K562 (cell line): Measurements from ENCODE around the gene ZNHIT1. TPM values are rescaled to one million over a fixed set of nuclear protein-coding genes. Genes with fewer than 3 reads are reported as not detected.
A peak's percentile ranks its signal among the peaks of the same experiment; 100 is the strongest.

Experiments used
- ATAC-seq: fragments of 200-7000 bp; cut with Tn5 transposase; 3 replicates; pipeline ENCODE4 v1.9.1; 2020; ENCODE audit warnings: moderate library complexity
- BruUV-seq: library from RNA; stranded (reverse); fragments of 400-500 nt; replicated peaks from 2 replicates; lab custom pipeline; 2021; lab: Mats Ljungman, UMichigan
- CTCF ChIA-PET: fragments of 300-600 bp; formaldehyde crosslinking; extraction: SDS; loops from one replicate; lab custom pipeline; 2021; ENCODE audit warnings: low intra/inter-chr PET ratio; lab: Yijun Ruan, JAX
- POLR2A ChIA-PET: fragments of 300-600, 350-650 bp; sonication (Branson Sonifier 250); formaldehyde crosslinking; extraction: SDS; loops from one replicate; lab custom pipeline; 2021; ENCODE audit warnings: antibody characterized with exemption, inconsistent platforms; lab: Yijun Ruan, JAX
- DNase-seq, 4 experiments: peaks; one replicate each; pipeline versions ENCODE4 v3.0.0 to v3.0.0-alpha.2; 2011 to 2018; ENCODE audit warnings: low spot score in 3 of 4, mixed read lengths in 3 of 4; ENCODE audit errors: extremely low read depth in 1 of 4
- FAIRE-seq: peaks from 2 replicates; lab custom pipeline; 2011; peaks lifted over from hg19 to GRCh38; lab: Jason Lieb, UNC
- H2AFZ ChIP-seq: 2 replicates; pipeline ENCODE4 v1.6.0; 2011; ENCODE audit warnings: low read depth, low read length, control low read depth, inconsistent platforms
- H3K27ac ChIP-seq: fragments of 200-600 bp; 3 replicates; pipeline ENCODE4 v1.8.0; 2011; ENCODE audit warnings: low read depth, mild to moderate bottlenecking, control low read depth, inconsistent platforms, low read length, moderate library complexity, mixed read lengths; ENCODE audit errors: extremely low read depth
- H3K27me3 ChIP-seq, 2 experiments: fragments of 300-600 bp in 1 of 2; 2 replicates in 1 of 2; 3 replicates in 1 of 2; pipeline versions ENCODE4 v1.6.0 to v1.8.0; 2011; ENCODE audit warnings: inconsistent platforms in 2 of 2, low read length in 2 of 2, mild to moderate bottlenecking in 1 of 2, mixed read lengths in 1 of 2, moderate library complexity in 1 of 2; ENCODE audit not compliant: control insufficient read depth in 2 of 2, insufficient read depth in 2 of 2
- H3K36me3 ChIP-seq: fragments of 300-600 bp; 3 replicates; pipeline ENCODE4 v1.8.0; 2011; ENCODE audit warnings: mild to moderate bottlenecking, low read length, inconsistent platforms; ENCODE audit not compliant: control insufficient read depth, insufficient read depth
- H3K4me1 ChIP-seq, 2 experiments: fragments of 200-600 bp in 1 of 2; replicated peaks in 1 of 2; 2 replicates in 1 of 2; 3 replicates in 1 of 2; pipeline versions ENCODE4 v1.5.1 to v1.8.0; 2011; ENCODE audit warnings: inconsistent platforms in 2 of 2, low read length in 2 of 2, mild to moderate bottlenecking in 1 of 2, mixed read lengths in 1 of 2, moderate library complexity in 1 of 2; ENCODE audit not compliant: control insufficient read depth in 2 of 2, insufficient read depth in 2 of 2
- H3K4me2 ChIP-seq: 2 replicates; pipeline ENCODE4 v1.6.1; 2011; ENCODE audit warnings: low read length, control low read depth, inconsistent platforms, mixed read lengths; ENCODE audit not compliant: insufficient read depth
- H3K4me3 ChIP-seq: fragments of 200-600 bp; sonication (generic), shearing (Covaris generic); 2 replicates; pipeline ENCODE4 v1.5.1; 2016; ENCODE audit warnings: control low read depth, inconsistent platforms
- H3K79me2 ChIP-seq: fragments of 200-600 bp; 3 replicates; pipeline ENCODE4 v1.8.0; 2011; ENCODE audit warnings: low read length, inconsistent platforms; ENCODE audit not compliant: control insufficient read depth, insufficient read depth
- H3K9ac ChIP-seq, 2 experiments: 2 replicates each; pipeline versions ENCODE4 v1.6.0 to v1.6.1; 2011; ENCODE audit warnings: low read depth in 2 of 2, low read length in 2 of 2, control low read depth in 1 of 2, inconsistent platforms in 1 of 2, mild to moderate bottlenecking in 1 of 2, mixed read lengths in 1 of 2; ENCODE audit not compliant: insufficient read depth in 1 of 2
- H3K9me1 ChIP-seq: one replicate; pipeline ENCODE4 v1.6.0; 2011; ENCODE audit warnings: inconsistent platforms, mild to moderate bottlenecking, low read length, moderate library complexity; ENCODE audit not compliant: control insufficient read depth, insufficient read depth
- H3K9me3 ChIP-seq: replicated peaks from 2 replicates; pipeline ENCODE4 v1.5.1; 2011; ENCODE audit warnings: low read depth, low read length, inconsistent platforms; ENCODE audit not compliant: control insufficient read depth, insufficient read depth
- H4K20me1 ChIP-seq: replicated peaks from 2 replicates; pipeline ENCODE4 v1.6.1; 2011; ENCODE audit warnings: low read length, inconsistent platforms, mixed read lengths; ENCODE audit not compliant: control insufficient read depth, insufficient read depth
- ATF1 ChIP-seq, 2 experiments: fragments of 450-650 bp in 1 of 2; IDR thresholded peaks; 2 replicates each; pipeline ENCODE4 v1.6.1; 2016; ENCODE audit warnings: missing compliant biosample characterization in 1 of 2, missing genetic modification characterization in 1 of 2
- CBX1 ChIP-seq: sonication (generic); IDR thresholded peaks from 2 replicates; pipeline ENCODE4 v1.6.1; 2016; ENCODE audit warnings: antibody characterized with exemption, low read depth, mild to moderate bottlenecking
- CHCHD3 ChIP-seq: fragments of 250-450 bp; sonication (Bioruptor Pico); IDR thresholded peaks from 2 replicates; pipeline ENCODE4 v2.1.2; 2022; ENCODE audit warnings: mild to moderate bottlenecking
- CTCF ChIP-seq, 3 experiments: IDR thresholded peaks in 2 of 3; conservative IDR thresholded peaks in 1 of 3; 2 replicates each; pipeline ENCODE4 v1.5.1; 2011 to 2012; ENCODE audit warnings: low read length in 3 of 3, mild to moderate bottlenecking in 3 of 3, control low read depth in 2 of 3, improper control_type of control experiment in 1 of 3, inconsistent platforms in 1 of 3, low read depth in 1 of 3, mixed read lengths in 1 of 3, moderate library complexity in 1 of 3; ENCODE audit not compliant: insufficient read depth in 2 of 3
- E2F3 ChIP-seq: fragments of 250-450 bp; sonication (Bioruptor Pico); IDR thresholded peaks from 2 replicates; pipeline ENCODE4 v1.4.0; 2020; ENCODE audit warnings: mild to moderate bottlenecking
- E2F6 ChIP-seq, 2 experiments: IDR thresholded peaks; 2 replicates each; pipeline ENCODE4 v1.6.1; 2011; ENCODE audit warnings: borderline replicate concordance in 1 of 2, control low read depth in 1 of 2, low read depth in 1 of 2, low read length in 1 of 2, mild to moderate bottlenecking in 1 of 2, mixed read lengths in 1 of 2, moderate library complexity in 1 of 2; ENCODE audit not compliant: insufficient read depth in 1 of 2, insufficient read length in 1 of 2, poor library complexity in 1 of 2, severe bottlenecking in 1 of 2; ENCODE audit errors: extremely low read depth in 1 of 2
- JUN ChIP-seq, 2 experiments: sonication (generic) in 1 of 2; formaldehyde crosslinking in 1 of 2; IDR thresholded peaks; 2 replicates each; pipeline versions ENCODE4 v1.6.1 to v1.8.0; 2012 to 2022; ENCODE audit warnings: borderline replicate concordance in 2 of 2, mild to moderate bottlenecking in 2 of 2, improper control_type of control experiment in 1 of 2, low read depth in 1 of 2, low read length in 1 of 2, missing genetic modification reagents in 1 of 2
- L3MBTL2 ChIP-seq: fragments of 450-650 bp; IDR thresholded peaks from 2 replicates; pipeline ENCODE4 v1.6.1; 2016; ENCODE audit warnings: mild to moderate bottlenecking, moderate library complexity
- NFIC ChIP-seq: fragments of 450-650 bp; IDR thresholded peaks from 2 replicates; pipeline ENCODE4 v1.6.1; 2017; ENCODE audit warnings: mild to moderate bottlenecking, inconsistent platforms
- RBBP5 ChIP-seq: fragments of 200-600 bp; sonication (generic); IDR thresholded peaks from 2 replicates; pipeline ENCODE4 v1.6.1; 2012; ENCODE audit warnings: borderline replicate concordance, mild to moderate bottlenecking, low read length, control low read depth, inconsistent platforms; ENCODE audit not compliant: insufficient read depth, poor library complexity, severe bottlenecking
- SPI1 ChIP-seq: IDR thresholded peaks from 2 replicates; pipeline ENCODE4 v1.6.1; 2011; ENCODE audit warnings: low read depth, low read length, control low read depth, borderline replicate concordance
- TBP ChIP-seq: optimal IDR thresholded peaks from 2 replicates; pipeline ENCODE3; 2011; ENCODE audit warnings: low read depth, low read length, improper control_type of control experiment
- TFAP4 ChIP-seq: sonication (generic); formaldehyde crosslinking; IDR thresholded peaks from 2 replicates; pipeline ENCODE4 v1.8.0; 2022; ENCODE audit warnings: missing genetic modification reagents, mild to moderate bottlenecking, moderate library complexity, borderline replicate concordance
- ZNF830 ChIP-seq: fragments of 250-450 bp; sonication (Bioruptor Pico); IDR thresholded peaks from 2 replicates; pipeline ENCODE4 v1.5.0; 2021; ENCODE audit warnings: mild to moderate bottlenecking
- ZZZ3 ChIP-seq: fragments of 450-650 bp; IDR thresholded peaks from 2 replicates; pipeline ENCODE4 v1.6.1; 2016; ENCODE audit warnings: antibody characterized with exemption, mild to moderate bottlenecking, moderate library complexity
- WGBS: fragments of 100-300 bp; shearing (Covaris generic); methylation state at CpG from one replicate; pipeline ENCODE4 v1.1.6; 2016; ENCODE audit warnings: low coverage, mixed read lengths; ENCODE audit not compliant: insufficient coverage; ENCODE audit errors: missing lambda C conversion rate; 5-methylcytosine and 5-hydroxymethylcytosine counted together
- in situ Hi-C: fragments of 300-500 bp; cut with MboI; formaldehyde crosslinking; loops from 4 replicates; pipeline ENCODE4 v1.15.0; 2018; ENCODE audit warnings: inconsistent platforms, mixed read lengths
- intact Hi-C: fragments of 100-400 bp; cut with micrococcal nuclease; formaldehyde crosslinking; loops from 2 replicates; pipeline ENCODE4 v1.14.2; 2022
- polyA plus RNA-seq, 8 experiments: library from polyadenylated mRNA; depleted of rRNA in 4 of 8; stranded (reverse) in 5 of 8; unstranded in 3 of 8; fragments of >200 nt; fragmentation: Nextera tagmentation in 2 of 8; fragmentation: Illumina TruSeq in 1 of 8; extraction: Ambion mirVana in 2 of 8; extraction: Trizol in 1 of 8; gene quantifications; 2 replicates each; pipeline versions ENCODE4 v1.2.1 to v1.2.3, GENCODE V29; 2011 to 2014; ENCODE audit warnings: inconsistent platforms in 1 of 8, missing spikeins in 1 of 8
- total RNA-seq, 7 experiments: library from RNA; depleted of rRNA in 6 of 7; stranded (reverse); fragments of >200 nt in 6 of 7; fragmentation: Illumina TruSeq in 2 of 7; extraction: Trizol in 2 of 7; gene quantifications; 2 replicates each; pipeline versions ENCODE4 v1.2.1 to v1.2.3, GENCODE V29; 2011 to 2021; ENCODE audit warnings: low replicate concordance in 1 of 7

ZNHIT1 gene
- total and polyA plus RNA-seq, 9 of the 15 experiments (the other 6 are each of a cell fraction or from before 2014, with no cell fraction given) = 6.4 to 162 (median 70.1) TPM

- ChIA-PET POLR2A (interaction anchor here (0.7 to 1.0 kb wide), 8 partner anchors 7 to 728 kb away, joined by 3 to 5 read pairs (median 4); partner anchors contain the start of genes PLOD3, VGF and ZNHIT1), CTCF (interaction anchor here (1.1 kb wide), 1 partner anchor 109 kb away, joined by 3 read pairs; no protein-coding TSS in a partner anchor)
- WGBS = 19% methylated on average over 53 of the region's 53 CpGs
- peaks cover 21 to 48% of the 10 kb centered on the region in 2 experiments for H3K4me1 ChIP-seq
- intact Hi-C loops = no loop called here
- ATAC-seq = peak; percentile 13
- no peaks in the 10 kb centered on the region for H3K36me3 ChIP-seq
- H3K27ac ChIP-seq = no peak overlapping the region
- no peaks in the 10 kb centered on the region for H3K79me2 ChIP-seq
- DNase-seq = peak; percentile 41 to 60 (median 52)
- H3K9ac ChIP-seq = peak overlapping the region in 1 of 2 experiments; percentile 84; a peak in 2 of 4 replicates
- peak overlapping the region; percentile 92 for H2AFZ ChIP-seq
- H3K9me3 ChIP-seq = no peaks in the 10 kb centered on the region
- H4K20me1 ChIP-seq = peaks cover 14% of the 10 kb centered on the region
- BruUV-seq = no TSS peak
- H3K27me3 ChIP-seq = peaks cover 36 to 46% of the 10 kb centered on the region in 2 experiments; a peak in 4 of 5 replicates
- in situ Hi-C loops = no loop called here
- H3K9me1 ChIP-seq = peaks cover 6% of the 10 kb centered on the region
- no peak overlapping the region for H3K4me3 ChIP-seq
- FAIRE-seq = no peak
- peak overlapping the region; percentile 57 for H3K4me2 ChIP-seq
- no peak for TF ChIP-seq ZZZ3
- peak; percentile 74 for TF ChIP-seq NFIC
- peak; percentile 55 to 78 for TF ChIP-seq E2F6 (IDR thresholded peaks at IDR 0.05; ENCODE audit: borderline replicate concordance in 1 of 2, extremely low read depth in 1 of 2, insufficient read depth in 1 of 2, insufficient read length in 1 of 2, low read depth in 1 of 2, low read length in 1 of 2, poor library complexity in 1 of 2, severe bottlenecking in 1 of 2)
- no peak for TF ChIP-seq CHCHD3
- no peak for TF ChIP-seq JUN (IDR thresholded peaks at IDR 0.05; ENCODE audit: borderline replicate concordance, low read depth, low read length)
- TF ChIP-seq JUN (CRISPR knock-in tag; IDR thresholded peaks at IDR 0.05; ENCODE audit: borderline replicate concordance) = 0 out of 2 replicates have a peak, but pooled peaks have one; percentile 18
- TF ChIP-seq TFAP4 = peak; percentile 21; the same call in 1 of the 2 replicates
- peak; percentile 7 for TF ChIP-seq TBP
- TF ChIP-seq CTCF (IDR thresholded peaks at IDR 0.05 in 2 of 3, conservative IDR thresholded peaks at IDR 0.05 in 1 of 3; ENCODE audit: insufficient read depth in 2 of 3, low read depth in 1 of 3, low read length in 3 of 3) = no peak
- peak; percentile 57; the same call in 1 of the 2 replicates for TF ChIP-seq L3MBTL2
- peak; percentile 20; the same call in 1 of the 2 replicates for TF ChIP-seq ZNF830 (CRISPR knock-in tag)
- no peak for TF ChIP-seq SPI1
- TF ChIP-seq E2F3 (CRISPR knock-in tag) = 0 out of 2 replicates have a peak, but pooled peaks have one; percentile 27
- no peak for TF ChIP-seq RBBP5
- 0 out of 2 replicates have a peak, but pooled peaks have one; percentile 13 for TF ChIP-seq CBX1
- TF ChIP-seq ATF1 (CRISPR knock-in tag; IDR thresholded peaks at IDR 0.05) = no peak
- peak; percentile 36; the same call in 1 of the 2 replicates for TF ChIP-seq ATF1 (tag; IDR thresholded peaks at IDR 0.05)
Measured at GRCh38 chr7:101172854-101173751, 44.9 kb upstream of the ZNHIT1 start.
